ENCODE results near the gene SAMD3.
"Not testable (repeated sequence)": the region's sequence is repeated elsewhere in the genome, so short reads cannot be mapped to it uniquely, and the experiment has no call there.

Gene SAMD3

GRCh38 chr6:130207979-130208649, 14.6 kb downstream of the SAMD3 start:
- no peak for FAIRE-seq

- FAIRE-seq, result no peak
Measured at GRCh38 chr6:130206479-130206878, 16.3 kb downstream of the SAMD3 start.

DNA sequence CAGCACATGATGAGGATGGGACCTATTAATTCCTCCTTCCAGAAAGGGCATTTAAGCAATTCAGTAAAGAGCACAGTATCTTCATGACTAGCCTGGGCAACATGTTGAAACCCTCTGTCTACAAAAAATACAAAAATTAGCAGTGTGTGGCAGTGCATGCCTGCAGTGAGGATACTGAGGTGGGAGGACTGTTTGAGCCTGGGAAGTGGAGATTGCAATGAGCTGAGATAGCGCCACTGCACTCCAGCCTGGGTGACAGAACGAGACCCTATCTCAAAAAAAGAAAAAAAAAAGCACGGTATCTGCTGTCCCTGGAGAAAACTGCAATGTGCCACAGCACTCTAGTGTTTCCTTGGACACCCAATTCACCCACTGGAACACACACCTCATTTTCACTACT, 18.4 kb downstream of the SAMD3 start:
- FAIRE-seq, result no peak

DNA sequence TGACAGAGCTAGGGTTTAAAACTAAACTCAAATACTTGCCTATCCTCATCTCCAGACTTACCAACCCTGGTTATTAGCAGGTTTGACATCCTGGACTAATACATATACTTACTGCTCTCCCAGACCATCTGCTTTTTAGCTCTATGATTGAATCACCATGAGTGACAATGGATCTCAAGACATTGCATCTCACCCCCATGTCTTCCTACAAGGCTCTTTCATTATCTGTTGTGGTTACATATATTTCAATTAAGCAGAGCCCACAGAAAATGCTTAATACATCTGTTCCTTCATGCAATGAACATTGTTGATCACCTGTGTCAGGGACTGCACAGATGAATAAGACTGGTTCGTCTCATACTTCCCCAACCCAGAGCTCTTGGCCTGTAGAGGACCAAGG, 19.4 kb downstream of the SAMD3 start:
- FAIRE-seq, result no peak

DNA sequence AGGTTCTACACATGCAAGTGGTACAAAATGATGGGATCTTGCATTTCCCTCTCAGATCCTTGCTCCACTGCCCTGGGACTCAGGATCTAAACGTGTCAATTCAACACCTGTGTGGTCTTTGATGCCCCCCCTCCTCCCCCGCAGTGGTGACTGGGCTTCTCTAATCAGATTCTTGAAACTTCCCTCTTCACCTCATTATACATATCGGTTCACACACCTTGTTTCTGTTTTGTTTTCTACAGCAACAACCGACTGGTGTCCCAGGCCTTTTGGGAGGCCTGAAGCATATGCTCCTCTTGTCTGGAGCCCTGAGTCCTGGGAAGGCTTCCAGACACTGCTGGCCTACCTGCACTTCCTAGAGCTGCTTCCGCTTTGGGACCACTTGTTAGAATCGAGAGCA, 20.0 kb downstream of the SAMD3 start:
- FAIRE-seq, result no peak

DNA sequence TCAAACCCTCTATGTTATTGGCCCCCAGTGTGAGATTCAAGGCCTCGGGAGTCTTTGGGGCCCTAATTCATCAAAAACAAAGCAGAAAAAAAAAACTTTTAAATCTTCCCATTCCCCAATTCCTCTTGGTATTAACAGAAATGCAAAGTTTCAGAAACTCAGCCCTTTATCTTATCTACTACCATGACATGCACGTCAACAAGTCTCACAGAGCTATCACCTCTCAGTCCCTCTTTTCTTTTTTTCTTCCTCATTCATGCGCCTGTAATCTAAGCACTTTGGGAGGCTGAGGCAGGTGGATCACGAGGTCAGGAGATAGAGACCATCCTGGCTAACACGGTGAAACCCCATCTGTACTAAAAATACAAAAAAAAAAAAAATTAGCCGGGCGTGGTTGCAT, 22.7 kb downstream of the SAMD3 start:
- no peak for FAIRE-seq

DNA sequence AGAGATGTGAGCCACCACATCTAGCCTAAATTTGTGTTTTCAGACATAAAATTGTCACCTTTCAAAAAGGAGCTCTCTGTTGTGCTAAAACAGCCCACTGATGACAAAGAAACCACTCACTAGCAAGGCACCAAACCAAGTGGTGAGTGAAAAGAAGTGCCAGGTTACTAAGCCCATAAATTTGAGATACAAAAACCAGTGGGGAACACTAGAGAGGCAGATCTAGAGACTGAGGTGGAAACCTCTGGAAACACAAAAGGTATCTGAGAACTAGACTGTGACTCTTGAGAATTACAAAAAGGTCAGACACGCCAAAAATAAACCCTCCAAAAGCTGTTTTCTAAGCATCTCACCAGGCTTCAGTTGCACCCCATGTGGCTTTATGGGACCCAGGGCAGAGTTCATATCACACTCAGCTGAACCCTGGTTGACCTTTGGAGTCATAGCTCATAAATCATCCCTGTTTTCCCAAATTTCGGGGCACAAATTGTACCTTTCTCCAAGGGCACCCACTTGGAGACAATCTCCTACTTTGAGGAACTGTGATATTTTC, 24.2 kb downstream of the SAMD3 start:
- FAIRE-seq, result no peak

DNA sequence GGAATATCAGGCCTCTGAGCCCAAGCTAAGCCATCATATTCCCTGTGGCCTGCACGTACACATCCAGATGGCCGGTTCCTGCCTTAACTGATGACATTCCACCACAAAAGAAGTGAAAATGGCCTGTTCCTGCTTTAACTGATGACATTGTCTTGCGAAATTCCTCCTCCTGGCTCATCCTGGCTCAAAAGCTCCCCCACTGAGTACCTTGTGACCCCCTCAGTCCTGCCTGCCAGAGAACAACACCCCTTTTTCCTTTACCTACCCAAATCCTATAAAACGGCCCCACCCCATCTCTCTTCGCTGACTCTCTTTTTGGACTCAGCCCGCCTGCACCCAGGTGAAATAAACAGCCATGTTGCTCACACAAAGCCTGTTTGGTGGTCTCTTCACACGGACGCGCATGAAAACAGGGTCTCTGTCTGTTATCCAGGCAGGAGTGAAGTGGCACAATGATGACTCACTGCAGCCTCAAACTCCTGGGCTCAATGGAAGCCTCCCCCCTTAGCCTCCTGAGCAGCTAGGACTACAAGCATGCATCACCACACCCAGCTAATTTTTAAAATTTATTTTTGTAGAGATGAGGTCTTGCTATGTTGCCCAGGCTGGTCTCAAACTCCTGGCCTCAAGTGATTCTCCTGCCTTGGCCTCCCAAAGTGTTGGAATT, 24.8 kb downstream of the SAMD3 start:
- not testable (repeated sequence) for FAIRE-seq

GRCh38 chr6:130194434-130194833, 28.3 kb downstream of the SAMD3 start:
- FAIRE-seq, result not testable (repeated sequence)

- no peak for FAIRE-seq
Measured at GRCh38 chr6:130190701-130191690, 31.8 kb downstream of the SAMD3 start.

DNA sequence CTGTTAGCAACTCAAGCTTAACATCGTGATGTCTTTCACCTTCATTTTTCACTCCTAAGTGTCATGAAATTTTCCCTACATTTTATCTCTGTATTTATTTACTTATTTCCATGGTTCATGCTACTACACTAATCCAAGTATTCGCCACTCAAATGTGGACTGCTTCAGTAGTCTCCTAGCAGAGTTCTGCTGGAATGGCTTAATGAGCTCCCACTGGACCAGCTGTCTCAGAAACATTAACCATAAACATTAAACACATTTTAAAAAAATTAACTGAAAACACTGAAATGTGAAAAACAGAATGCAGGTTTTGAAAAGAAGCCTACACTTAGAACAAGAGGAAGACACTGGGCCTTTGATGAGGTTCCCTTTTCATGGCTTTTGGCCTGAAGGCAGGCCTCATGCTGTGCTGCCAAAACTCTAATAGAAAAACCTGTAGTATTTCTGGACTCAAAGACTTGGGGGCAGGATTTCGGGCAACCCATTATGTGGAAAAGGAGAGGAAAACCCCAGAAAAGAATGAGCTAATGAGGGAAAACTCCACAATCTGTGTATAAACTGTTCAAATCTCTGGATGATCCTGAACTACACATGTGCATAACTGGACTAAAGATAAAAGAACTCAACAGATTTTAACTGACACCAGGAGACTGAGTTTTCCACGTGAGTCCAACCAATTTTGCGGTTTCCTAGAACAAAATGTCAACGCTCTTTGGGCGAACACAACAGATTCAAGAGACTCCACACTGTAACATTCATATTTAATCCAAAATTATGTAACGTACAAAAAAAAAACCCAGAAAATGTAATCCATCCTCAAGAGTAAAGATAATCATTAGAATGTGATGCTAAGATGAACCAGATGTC, 33.0 kb downstream of the SAMD3 start:
- no peak for FAIRE-seq

GRCh38 chr6:130188207-130188899, 34.4 kb downstream of the SAMD3 start:
- FAIRE-seq, result no peak

DNA sequence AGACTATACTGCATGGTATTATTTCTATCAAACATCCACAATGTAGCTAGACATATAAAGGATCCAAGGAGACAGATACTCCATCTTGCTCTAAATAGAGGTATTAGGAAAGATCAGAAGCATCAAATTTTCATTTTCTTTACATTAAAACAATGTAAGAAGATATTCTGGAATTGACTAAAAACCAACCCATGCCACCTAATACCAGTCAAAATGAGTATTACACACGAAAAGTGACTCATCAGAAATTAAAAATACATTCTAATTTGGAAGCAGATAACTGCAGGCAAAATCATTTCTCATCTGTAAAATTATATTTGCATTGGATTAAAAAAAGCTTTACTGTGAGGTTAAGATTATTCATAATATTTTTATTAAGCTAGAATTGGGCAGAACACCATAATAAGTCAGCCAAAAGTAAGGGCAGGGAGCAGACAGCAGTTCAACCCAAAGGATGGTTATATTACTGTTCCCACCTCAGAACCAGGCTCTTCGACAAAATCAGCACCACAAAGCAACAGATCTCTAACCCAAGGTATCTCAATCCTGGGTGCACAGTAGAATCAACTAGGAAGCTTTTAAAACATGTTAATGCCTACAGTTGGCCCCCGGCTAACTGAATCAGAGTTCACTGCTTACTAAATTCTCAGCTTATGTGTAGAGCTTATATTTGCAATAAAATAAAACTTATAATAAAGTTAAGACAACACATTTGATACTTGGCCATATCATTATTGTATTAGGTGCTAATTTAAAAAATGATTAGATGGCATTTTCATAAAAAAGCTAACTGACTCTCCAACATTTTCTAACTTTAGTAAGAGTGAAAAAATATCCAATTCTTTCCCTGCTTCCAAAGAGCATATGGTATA, 35.2 kb downstream of the SAMD3 start:
- FAIRE-seq, result no peak

DNA sequence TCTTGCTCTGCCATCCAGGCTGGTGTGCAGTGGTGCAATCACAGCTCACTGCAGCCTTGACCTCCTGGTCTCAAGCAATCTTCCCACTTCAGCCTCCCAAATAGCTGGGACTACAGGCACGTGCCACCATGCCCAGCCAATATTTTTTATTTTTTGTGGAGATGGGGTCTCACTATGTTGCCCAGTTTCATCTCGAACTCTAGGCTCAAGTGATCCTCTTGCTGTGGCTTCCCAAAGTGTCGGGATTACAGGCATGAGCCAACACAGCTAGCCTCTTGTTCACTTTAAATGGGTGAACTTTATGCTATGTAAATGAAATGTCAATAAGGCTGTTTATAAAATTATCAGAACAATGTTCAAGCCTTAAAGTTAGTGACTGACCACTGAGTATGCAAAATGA, 37.1 kb downstream of the SAMD3 start:
- FAIRE-seq, result no peak

GRCh38 chr6:130183271-130184222, 39.2 kb downstream of the SAMD3 start:
- FAIRE-seq, result no peak

GRCh38 chr6:130182466-130182865, 40.3 kb downstream of the SAMD3 start:
- no peak for FAIRE-seq

GRCh38 chr6:130178692-130179091, 44.1 kb downstream of the SAMD3 start:
- FAIRE-seq, result no peak

GRCh38 chr6:130176378-130176777, 46.4 kb downstream of the SAMD3 start:
- FAIRE-seq, result no peak

- not testable (repeated sequence) for FAIRE-seq
Measured at GRCh38 chr6:130173377-130174004, 49.3 kb downstream of the SAMD3 start.

Measured in colon (tissue), 2 donors.